ENCODE data around the gene CNDP2.

Gene CNDP2

GRCh38 chr18:74495581-74496507 lies at the start of gene CNDP2:
Gene CNDP2, plus strand, starts transcription at chr18:74496363. Its CDS starts 3,611 bp downstream, at chr18:74499974.
- DNase-seq (ENCODE audit: low read depth in 2 of 2) = peak; percentile 93 to 94

GRCh38 chr18:74446631-74447403 lies 49.3 kb upstream of the CNDP2 start:
- DNase-seq (ENCODE audit: low read depth in 2 of 2) = no peak

DNA sequence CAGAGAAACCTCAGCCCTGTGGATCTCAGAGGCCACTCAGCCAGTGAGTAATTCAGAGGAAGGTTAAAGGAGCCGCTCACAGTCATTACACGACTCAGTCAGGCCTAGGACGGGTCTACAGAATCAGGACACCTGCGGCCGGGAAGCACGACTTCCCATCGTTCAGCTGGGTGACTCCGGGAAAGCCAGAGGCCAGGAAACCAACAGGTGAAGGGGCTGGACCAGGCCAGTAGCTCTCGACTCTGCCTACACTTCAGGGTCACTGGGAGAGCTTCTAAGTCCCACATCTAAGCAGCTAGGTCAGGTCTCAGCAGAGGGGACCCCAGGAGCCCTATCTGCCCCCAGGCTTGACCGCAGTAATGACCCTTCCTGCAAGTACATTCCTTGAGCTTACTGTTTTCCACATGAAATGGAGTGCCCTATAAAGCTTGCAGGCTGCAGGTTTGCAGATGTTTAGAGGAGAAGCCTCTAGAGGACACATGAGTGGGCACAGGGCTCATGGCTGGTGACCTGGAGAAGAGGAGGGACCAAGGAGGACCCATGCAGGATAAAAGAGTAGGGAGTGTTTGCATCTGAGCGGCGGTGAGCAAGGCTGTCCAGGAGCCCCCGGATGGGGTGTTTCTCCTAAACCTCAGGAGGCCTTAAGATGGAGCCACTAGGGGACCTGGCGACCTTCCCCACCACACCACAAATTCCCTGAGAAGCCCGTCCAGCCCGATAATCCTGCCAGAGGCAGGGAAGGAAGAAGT lies 48.6 kb upstream of the CNDP2 start:
- no peak for DNase-seq (ENCODE audit: low read depth in 2 of 2)

DNA sequence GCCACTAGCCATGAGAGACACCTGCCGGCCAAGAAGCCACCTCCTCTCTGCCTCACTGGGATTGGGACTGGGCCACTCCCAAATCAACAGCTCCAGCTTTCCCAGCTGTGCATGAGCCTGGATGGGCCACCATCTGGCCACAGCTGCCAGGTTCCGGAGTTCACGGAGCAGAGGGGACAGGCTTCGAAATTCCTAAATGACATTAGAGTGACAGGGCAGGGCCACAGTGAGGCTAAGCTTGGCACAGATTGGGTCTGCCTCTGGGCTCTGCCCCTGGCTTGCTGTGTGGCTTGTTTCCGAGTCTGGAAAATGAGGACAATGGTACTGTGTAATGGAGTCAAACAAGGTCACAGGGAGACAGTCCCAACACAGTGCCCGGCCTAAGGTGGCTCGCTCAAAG lies 45.5 kb upstream of the CNDP2 start:
- DNase-seq (ENCODE audit: low read depth in 2 of 2) = no peak

DNA sequence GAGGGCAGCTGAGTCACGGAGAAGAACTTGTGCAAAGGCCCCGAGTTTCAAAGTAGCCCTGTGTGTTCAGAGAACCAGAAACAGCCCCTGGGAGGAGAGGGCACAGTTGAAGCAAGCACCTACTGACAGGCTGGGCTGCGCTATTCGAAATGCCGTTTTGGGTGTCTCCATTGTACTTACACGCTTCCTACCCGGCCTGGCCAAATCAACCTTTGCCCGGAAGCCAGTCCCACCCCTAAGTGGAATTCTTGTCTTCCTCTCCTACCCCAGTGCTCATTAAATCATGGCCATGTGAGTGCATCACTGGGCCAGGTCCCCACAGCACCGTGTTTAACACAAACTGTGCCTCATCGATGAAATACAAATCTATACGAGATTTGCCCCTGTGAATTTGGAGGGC lies 45.0 kb upstream of the CNDP2 start:
- no peak for DNase-seq (ENCODE audit: low read depth in 2 of 2)

DNA sequence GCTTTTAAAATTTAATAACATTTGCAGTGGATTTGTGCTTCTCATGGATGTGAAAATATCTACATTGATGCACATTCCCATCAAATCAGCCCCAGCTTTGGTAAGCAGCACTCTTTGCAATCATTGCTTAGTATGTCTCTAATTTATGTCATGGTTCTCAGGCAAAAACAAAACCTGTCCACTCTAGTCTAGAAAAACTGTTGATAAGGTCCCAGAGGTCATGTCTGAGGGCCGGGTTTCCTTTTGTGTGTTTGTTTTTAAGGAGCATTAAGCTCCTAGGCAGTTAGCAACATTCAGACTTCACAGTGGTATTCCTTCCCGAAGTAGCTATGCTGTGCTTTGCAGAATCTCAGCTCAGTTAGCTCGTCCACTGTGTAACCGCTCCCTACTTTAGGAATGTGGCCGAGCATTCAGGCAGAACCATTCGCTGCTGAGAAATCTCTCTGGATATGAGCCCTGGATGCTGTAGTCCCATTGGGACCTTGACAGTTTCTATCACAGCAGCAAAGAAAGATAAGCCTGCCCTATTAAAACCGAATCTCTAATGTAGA lies 43.1 kb upstream of the CNDP2 start:
- DNase-seq (ENCODE audit: low read depth in 2 of 2) = no peak

GRCh38 chr18:74453642-74454198 lies 42.4 kb upstream of the CNDP2 start:
- no peak for DNase-seq (ENCODE audit: low read depth in 2 of 2)

DNA sequence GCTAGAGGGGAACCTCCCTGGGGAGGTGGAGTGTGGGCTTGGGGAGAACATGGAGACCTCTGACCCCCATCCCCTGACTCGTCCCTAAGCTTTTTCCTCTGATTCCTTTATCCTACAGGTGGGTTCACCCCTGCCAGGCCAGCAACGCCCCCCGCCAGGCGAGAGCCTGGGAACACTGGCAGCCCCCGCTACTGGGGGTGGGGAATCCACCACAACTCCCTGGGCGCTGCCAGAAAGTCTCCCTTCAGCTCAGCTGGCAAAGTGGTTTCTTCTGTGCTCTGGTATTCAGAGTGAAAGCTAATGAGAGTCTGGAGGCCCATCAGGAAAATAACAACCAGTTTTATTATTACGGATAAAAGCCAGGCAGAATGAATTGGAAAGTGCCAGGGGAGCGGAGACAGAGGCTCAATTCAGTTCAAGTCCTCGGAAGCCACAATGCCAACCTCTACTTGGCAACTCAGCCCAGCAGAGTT lies 41.8 kb upstream of the CNDP2 start:
- DNase-seq (ENCODE audit: low read depth in 2 of 2) = no peak

DNA sequence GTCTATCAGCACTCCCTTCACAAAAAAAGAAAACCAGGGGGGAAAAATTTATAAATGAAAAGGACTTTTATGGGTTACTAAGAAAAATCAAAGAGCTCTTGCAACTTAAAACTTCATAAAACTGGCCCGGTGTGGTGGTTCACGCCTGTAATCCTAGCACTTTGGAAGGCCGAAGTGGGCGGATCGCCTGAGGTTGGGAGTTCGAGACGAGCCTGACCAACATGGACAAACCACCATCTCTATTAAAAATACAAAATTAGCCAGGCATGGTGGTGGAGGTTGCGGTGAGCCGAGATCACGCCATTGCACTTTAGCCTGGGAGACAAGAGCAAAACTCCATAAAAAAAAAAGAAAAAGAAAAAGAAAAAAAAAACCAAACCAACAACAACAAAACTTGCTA lies 40.8 kb upstream of the CNDP2 start:
- no peak for DNase-seq (ENCODE audit: low read depth in 2 of 2)

- no peak for DNase-seq (ENCODE audit: low read depth in 2 of 2)
Measured at GRCh38 chr18:74456017-74456348, 40.2 kb upstream of the CNDP2 start.

DNA sequence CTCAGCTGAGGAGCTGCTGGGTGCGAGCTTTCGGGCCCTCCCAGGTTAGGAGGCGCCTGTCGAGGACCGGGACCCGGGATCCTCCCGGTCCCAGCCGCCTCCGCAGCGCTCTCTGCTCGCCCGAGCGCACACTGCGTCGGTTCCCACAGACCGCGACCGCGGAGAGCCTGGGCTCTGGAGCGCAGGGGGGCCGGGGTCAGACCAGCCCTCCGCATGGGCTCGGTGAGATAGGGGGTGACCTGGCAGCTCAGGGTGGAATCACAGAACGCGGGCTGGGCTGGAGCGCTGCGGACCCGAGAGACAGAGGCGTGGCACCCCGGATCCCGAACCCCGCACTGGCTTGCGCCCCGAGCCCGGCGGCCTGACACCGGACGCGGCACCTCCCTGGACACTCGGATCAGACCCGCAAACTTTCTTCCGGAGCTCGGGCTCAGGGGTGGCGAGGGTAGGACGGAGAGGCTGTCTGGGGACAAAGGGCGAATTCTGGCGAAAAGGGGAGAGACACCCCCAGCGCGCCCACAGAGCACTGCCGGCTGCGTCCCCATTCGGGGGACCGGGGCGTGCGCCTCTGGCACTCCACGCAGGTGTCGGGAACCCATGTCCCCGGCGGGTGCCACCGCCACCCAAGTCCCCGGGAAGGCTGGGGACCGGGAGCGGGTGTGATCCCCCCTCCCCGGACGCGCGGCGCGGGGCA lies 39.7 kb upstream of the CNDP2 start:
- DNase-seq (ENCODE audit: low read depth in 2 of 2) = no peak

- no peak for DNase-seq (ENCODE audit: low read depth in 2 of 2)
Measured at GRCh38 chr18:74457043-74457724, 39.0 kb upstream of the CNDP2 start, which contains the start of gene DIPK1C. Gene DIPK1C, minus strand, starts transcription at chr18:74457308. Its CDS starts 49 bp downstream, at chr18:74457259.

GRCh38 chr18:74457725-74458421 lies 38.3 kb upstream of the CNDP2 start:
- DNase-seq (ENCODE audit: low read depth in 2 of 2) = no peak

DNA sequence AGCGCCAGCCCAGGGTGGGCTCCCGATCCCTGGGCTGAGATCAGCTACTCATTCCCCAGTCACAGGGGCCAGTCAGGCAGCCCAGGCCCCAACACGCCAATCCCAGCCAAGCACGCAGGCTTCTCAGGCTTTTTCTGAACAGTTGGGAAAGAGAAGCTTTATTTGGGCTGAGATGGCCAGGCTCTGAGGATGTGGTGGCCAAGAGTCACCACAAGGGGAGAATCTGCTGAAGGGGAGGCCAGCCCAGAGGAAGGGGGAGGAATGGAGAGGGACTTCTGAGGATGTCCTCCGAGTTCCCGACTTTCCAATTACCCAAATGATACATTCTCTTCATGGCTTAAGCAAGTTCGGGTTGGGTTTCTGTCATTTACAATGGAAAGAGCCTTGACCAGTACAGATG lies 36.3 kb upstream of the CNDP2 start:
- no peak for DNase-seq (ENCODE audit: low read depth in 2 of 2)

- no peak for DNase-seq (ENCODE audit: low read depth in 2 of 2)
Measured at GRCh38 chr18:74460825-74461224, 35.3 kb upstream of the CNDP2 start.

DNA sequence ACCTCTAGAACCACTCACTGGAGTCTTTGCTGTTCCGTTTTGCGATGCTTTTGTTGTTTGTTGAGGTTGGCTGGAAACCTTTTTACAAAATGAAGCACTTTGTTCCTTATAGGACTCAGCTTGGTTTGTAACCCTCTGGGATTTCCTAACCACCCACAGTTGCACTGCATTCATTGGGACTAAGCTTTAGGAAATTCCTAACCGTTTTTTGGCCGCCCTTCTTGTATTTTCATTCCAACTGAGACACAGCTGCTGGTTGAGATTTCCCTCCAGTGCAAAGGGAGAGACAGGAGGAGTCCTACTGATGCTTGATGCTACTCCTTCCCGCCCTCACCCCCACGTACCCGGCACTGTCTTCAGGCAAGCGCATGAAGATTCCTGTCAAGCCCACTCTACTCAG lies 32.9 kb upstream of the CNDP2 start:
- no peak for DNase-seq (ENCODE audit: low read depth in 2 of 2)

DNA sequence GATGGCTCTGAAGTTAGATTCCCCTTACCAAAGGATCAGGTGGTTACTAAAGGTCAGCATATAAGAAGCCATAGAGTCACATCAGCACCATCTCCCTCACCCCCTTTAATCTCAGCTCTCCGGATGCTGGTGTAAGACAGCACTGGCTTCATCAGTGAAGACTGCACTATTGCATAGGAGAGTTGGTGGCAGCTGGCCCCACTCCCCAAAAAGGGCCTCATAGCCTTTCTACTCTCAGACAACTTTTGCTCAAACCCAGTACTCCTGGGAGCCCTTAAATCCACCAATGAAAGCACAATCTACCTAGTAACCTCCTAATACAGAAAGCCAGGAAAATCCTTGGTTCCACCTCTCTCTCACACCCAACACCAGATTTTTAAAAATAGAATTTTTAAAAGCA lies 32.2 kb upstream of the CNDP2 start:
- DNase-seq (ENCODE audit: low read depth in 2 of 2) = no peak

- no peak for DNase-seq (ENCODE audit: low read depth in 2 of 2)
Measured at GRCh38 chr18:74465775-74466174, 30.4 kb upstream of the CNDP2 start.

- no peak for DNase-seq (ENCODE audit: low read depth in 2 of 2)
Measured at GRCh38 chr18:74468547-74469061, 27.6 kb upstream of the CNDP2 start.

All from fibroblast of skin of left biceps (primary cell).